Peyer's patch (tissue), 4 donors: ENCODE data around the gene KLHL6.

Experiments used
- POLR2A ChIP-seq, 2 donors: fragments of 450-650 bp; IDR thresholded peaks; one replicate each; pipeline ENCODE4 v1.5.1; 2017; ENCODE audit warnings: antibody characterized with exemption in 2 of 2, mild to moderate bottlenecking in 2 of 2, moderate library complexity in 2 of 2
- TF ChIP-seq, protein P1 (sequence below), 6 experiments: fragments of 450-650 bp in 4 of 6; fragments of 200-600 bp in 2 of 6; sonication (generic) in 1 of 6; IDR thresholded peaks; one replicate each; pipeline ENCODE4 v1.5.1; 2017 to 2019; ENCODE audit warnings: antibody characterized with exemption in 6 of 6, mild to moderate bottlenecking in 3 of 6, moderate library complexity in 1 of 6

- TF ChIP-seq, protein P1, sequence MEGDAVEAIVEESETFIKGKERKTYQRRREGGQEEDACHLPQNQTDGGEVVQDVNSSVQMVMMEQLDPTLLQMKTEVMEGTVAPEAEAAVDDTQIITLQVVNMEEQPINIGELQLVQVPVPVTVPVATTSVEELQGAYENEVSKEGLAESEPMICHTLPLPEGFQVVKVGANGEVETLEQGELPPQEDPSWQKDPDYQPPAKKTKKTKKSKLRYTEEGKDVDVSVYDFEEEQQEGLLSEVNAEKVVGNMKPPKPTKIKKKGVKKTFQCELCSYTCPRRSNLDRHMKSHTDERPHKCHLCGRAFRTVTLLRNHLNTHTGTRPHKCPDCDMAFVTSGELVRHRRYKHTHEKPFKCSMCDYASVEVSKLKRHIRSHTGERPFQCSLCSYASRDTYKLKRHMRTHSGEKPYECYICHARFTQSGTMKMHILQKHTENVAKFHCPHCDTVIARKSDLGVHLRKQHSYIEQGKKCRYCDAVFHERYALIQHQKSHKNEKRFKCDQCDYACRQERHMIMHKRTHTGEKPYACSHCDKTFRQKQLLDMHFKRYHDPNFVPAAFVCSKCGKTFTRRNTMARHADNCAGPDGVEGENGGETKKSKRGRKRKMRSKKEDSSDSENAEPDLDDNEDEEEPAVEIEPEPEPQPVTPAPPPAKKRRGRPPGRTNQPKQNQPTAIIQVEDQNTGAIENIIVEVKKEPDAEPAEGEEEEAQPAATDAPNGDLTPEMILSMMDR (IDR thresholded peaks at IDR 0.05), result no peak
- no peak for TF ChIP-seq POLR2A (IDR thresholded peaks at IDR 0.05)
Measured at GRCh38 chr3:183514021-183514420, 41.5 kb downstream of the KLHL6 start.
